HUES48 (cell line): Measurements from ENCODE around the gene ERI2.
"Not testable (repeated sequence)": the region's sequence is repeated elsewhere in the genome, so short reads cannot be mapped to it uniquely, and the experiment has no call there.

Experiments
- H3K27ac ChIP-seq: one replicate; pipeline ENCODE4 v1.7.0; 2013; ENCODE audit warnings: low read depth, low read length, inconsistent platforms
- H3K27me3 ChIP-seq: 2 replicates; pipeline ENCODE4 v1.6.1; 2013; ENCODE audit warnings: mild to moderate bottlenecking, low read length; ENCODE audit not compliant: control insufficient read depth, insufficient read depth
- H3K36me3 ChIP-seq: 2 replicates; pipeline ENCODE4 v1.6.1; 2013; ENCODE audit warnings: low read length; ENCODE audit not compliant: control insufficient read depth, insufficient read depth
- H3K4me1 ChIP-seq: 2 replicates; pipeline ENCODE4 v1.6.1; 2013; ENCODE audit warnings: mild to moderate bottlenecking, low read length; ENCODE audit not compliant: control insufficient read depth, insufficient read depth
- H3K4me3 ChIP-seq: 2 replicates; pipeline ENCODE4 v1.5.1; 2013; ENCODE audit warnings: mild to moderate bottlenecking, low read depth, low read length
- H3K9ac ChIP-seq: 2 replicates; pipeline ENCODE4 v1.6.1; 2013; ENCODE audit warnings: mild to moderate bottlenecking, low read depth, low read length, moderate library complexity
- H3K9me3 ChIP-seq: 2 replicates; pipeline ENCODE4 v1.6.1; 2013; ENCODE audit warnings: low read length; ENCODE audit not compliant: control insufficient read depth, insufficient read depth

The ERI2 gene

GRCh38 chr16:20818929-20819585 is 12.8 kb upstream of the ERI2 start:
- Histone ChIP-seq H3K27ac (no peak overlapping the region), H3K36me3 (peaks cover 60% of the 10 kb centered on the region), H3K4me3 (no peak overlapping the region), H3K27me3 (no peaks in the 10 kb centered on the region), H3K9me3 (no peaks in the 10 kb centered on the region), H3K4me1 (no peaks in the 10 kb centered on the region), H3K9ac (no peak overlapping the region)

GRCh38 chr16:20814784-20815183 is 8.5 kb upstream of the ERI2 start:
- no peak overlapping the region for H3K4me3 ChIP-seq
- no peaks in the 10 kb centered on the region for H3K9me3 ChIP-seq
- no peak overlapping the region for H3K27ac ChIP-seq
- H3K36me3 ChIP-seq: peaks cover 34% of the 10 kb centered on the region
- no peaks in the 10 kb centered on the region for H3K27me3 ChIP-seq
- no peak overlapping the region for H3K9ac ChIP-seq
- no peaks in the 10 kb centered on the region for H3K4me1 ChIP-seq

- Histone ChIP-seq H3K4me1 (peaks cover 6% of the 10 kb centered on the region), H3K4me3 (no peak overlapping the region), H3K9me3 (no peaks in the 10 kb centered on the region), H3K27ac (no peak overlapping the region), H3K27me3 (no peaks in the 10 kb centered on the region), H3K36me3 (peaks cover 30% of the 10 kb centered on the region), H3K9ac (no peak overlapping the region)
Observed at GRCh38 chr16:20812510-20812909, 6.2 kb upstream of the ERI2 start.

DNA sequence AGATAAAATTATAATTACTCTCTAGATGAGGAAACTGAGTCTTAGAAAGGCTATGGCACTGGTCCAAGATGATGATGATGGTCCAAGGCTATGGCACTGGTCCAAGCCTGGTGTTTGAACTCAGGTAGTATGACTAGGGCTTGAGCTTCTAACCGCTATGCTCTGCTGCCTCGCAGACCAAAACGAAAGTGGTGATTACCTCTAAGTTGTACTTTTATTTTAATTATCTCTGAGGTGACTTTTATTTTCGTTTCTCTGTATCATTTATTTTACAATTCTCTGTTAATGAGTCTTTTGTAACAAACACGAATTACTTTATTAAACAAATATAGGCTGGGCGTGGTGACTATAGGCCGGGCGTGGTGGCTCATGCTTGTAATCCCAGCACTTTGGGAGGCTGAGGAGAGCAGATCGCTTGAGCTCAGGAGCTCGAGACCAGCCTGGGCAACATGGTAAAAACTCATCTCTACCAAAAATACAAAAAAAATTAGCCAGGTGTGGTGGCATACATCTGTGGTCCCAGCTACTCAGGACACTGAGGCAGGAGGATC is 5.7 kb upstream of the ERI2 start:
- H3K9me3 ChIP-seq: no peaks in the 10 kb centered on the region
- peaks cover 6% of the 10 kb centered on the region for H3K4me1 ChIP-seq
- H3K4me3 ChIP-seq: no peak overlapping the region
- peaks cover 25% of the 10 kb centered on the region for H3K36me3 ChIP-seq
- no peaks in the 10 kb centered on the region for H3K27me3 ChIP-seq
- no peak overlapping the region for H3K27ac ChIP-seq
- H3K9ac ChIP-seq: no peak overlapping the region

DNA sequence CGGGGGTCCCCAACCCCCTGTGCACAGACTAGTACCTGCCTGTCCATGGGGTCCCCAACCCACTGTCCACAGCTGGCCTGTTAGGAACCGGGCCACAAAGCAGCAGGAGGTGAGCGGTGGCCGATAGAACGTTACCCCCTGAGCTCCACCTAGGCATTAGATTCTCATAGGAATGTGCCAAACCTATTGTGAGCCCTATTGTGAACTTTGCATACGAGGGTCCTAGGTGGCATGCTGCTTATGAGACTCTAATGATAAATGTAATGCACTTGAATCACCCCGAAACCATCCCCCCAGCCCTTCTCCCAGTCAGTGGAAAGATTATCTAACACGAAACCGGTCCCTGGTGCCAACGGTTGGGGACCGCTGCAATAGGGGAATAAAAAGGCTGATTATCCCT is 1.6 kb upstream of the ERI2 start:
- no peaks in the 10 kb centered on the region for H3K27me3 ChIP-seq
- H3K4me1 ChIP-seq: peaks cover 6% of the 10 kb centered on the region
- H3K4me3 ChIP-seq: no peak overlapping the region
- H3K9ac ChIP-seq: 0 out of 2 replicates have a peak overlapping the region, but pooled peaks have one; percentile 5
- no peak overlapping the region for H3K27ac ChIP-seq
- no peaks in the 10 kb centered on the region for H3K9me3 ChIP-seq
- peaks cover 2% of the 10 kb centered on the region; the same call in 1 of the 2 replicates for H3K36me3 ChIP-seq

GRCh38 chr16:20805684-20806167 is 546 bp downstream of the ERI2 start:
- peak overlapping the region; percentile 84 for H3K4me3 ChIP-seq
- H3K4me1 ChIP-seq: not testable (repeated sequence)

DNA sequence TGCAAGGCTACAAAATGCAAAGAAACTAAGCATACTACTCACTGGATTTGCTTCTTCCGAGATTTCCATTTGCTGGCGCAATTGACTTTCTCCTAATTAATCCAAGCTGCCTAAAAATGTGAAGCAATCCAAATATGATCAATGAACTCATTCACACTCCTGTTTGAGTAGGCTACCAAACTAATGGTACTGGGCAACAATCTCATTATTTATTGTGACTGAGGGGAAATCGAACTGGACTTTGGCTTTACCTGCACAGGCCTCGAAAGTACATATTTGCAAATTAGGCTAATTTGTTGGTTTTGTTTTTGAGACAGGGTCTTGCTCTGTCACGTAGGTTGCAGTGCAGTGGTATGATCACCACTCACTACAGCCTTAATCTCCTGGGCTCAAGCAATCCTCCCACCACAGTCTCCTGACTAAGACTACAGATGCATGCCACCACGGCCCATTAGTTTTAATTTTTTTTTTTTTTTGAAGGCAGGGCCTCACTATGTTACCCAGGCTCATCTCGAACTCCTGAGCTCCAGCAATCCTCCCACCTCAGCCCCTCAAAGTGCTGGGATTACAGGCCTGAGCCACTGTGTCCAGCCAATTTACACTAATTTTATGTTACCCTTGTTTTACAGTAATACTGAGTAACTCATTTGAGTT is 2.6 kb downstream of the ERI2 start:
- Histone ChIP-seq H3K4me3 (no peak overlapping the region), H3K27ac (no peak overlapping the region), H3K27me3 (no peaks in the 10 kb centered on the region), H3K9ac (no peak overlapping the region), H3K9me3 (no peaks in the 10 kb centered on the region), H3K4me1 (peaks cover 6% of the 10 kb centered on the region), H3K36me3 (peaks cover 19% of the 10 kb centered on the region)

More at GRCh38 chr16:20805684-20806167, 546 bp downstream of the ERI2 start:
- H3K36me3 ChIP-seq, H3K27me3 ChIP-seq, H3K9me3 ChIP-seq: not testable (repeated sequence)
- H3K9ac ChIP-seq: peak overlapping the region; percentile 75
- peak overlapping the region; percentile 93 for H3K27ac ChIP-seq

GRCh38 chr16:20803192-20803560 is 3.1 kb downstream of the ERI2 start:
- Histone ChIP-seq H3K9ac (no peak overlapping the region), H3K27me3 (no peaks in the 10 kb centered on the region), H3K27ac (no peak overlapping the region), H3K4me1 (peaks cover 5% of the 10 kb centered on the region), H3K36me3 (peaks cover 24% of the 10 kb centered on the region), H3K9me3 (no peaks in the 10 kb centered on the region), H3K4me3 (no peak overlapping the region)

- Histone ChIP-seq H3K27me3 (no peaks in the 10 kb centered on the region), H3K36me3 (peaks cover 39% of the 10 kb centered on the region), H3K27ac (no peak overlapping the region), H3K4me1 (no peaks in the 10 kb centered on the region), H3K9ac (no peak overlapping the region), H3K9me3 (no peaks in the 10 kb centered on the region), H3K4me3 (no peak overlapping the region)
Observed at GRCh38 chr16:20801278-20801677, 5.0 kb downstream of the ERI2 start.

DNA sequence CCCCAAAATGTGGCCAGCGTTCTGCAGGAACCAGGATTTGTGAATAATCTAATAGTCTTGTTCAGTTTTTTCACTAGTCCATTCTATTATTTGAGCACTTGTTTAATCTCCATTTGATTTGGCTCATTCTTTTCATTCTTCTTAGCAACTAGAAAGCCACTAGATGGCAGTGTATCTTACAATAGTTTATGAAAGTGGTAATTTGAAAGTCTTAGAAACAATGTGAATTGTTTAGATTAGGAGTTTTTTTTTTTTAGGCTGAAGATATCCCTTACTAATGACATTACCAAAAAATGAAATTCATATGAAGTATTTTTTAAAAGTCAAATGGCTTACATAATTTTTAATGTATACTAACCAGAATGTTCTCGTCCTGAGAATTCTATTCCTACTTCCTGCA is 6.7 kb downstream of the ERI2 start:
- Histone ChIP-seq H3K4me3 (no peak overlapping the region), H3K9me3 (no peaks in the 10 kb centered on the region), H3K27me3 (no peaks in the 10 kb centered on the region), H3K27ac (no peak overlapping the region), H3K4me1 (no peaks in the 10 kb centered on the region), H3K36me3 (peaks cover 39% of the 10 kb centered on the region), H3K9ac (no peak overlapping the region)

DNA sequence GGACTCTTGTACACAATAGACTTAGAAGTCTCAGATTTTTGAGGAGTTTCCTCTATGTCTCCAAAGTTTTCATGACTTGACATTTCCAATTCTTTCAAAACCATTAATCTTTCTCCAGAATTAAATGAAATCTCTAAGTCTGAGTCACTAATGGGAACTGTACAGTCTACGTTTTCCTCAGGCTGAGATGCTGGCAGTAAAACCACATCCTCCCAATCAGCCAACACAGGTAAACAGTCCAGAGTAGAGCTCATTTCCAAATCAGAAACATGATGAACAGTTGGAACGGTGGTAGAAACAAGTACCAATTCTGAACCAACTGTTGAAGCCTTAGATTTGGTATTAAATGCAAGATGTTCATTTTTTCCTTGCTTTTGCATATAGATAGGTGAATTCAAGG is 7.9 kb downstream of the ERI2 start:
- no peaks in the 10 kb centered on the region for H3K27me3 ChIP-seq
- no peaks in the 10 kb centered on the region for H3K4me1 ChIP-seq
- no peaks in the 10 kb centered on the region for H3K9me3 ChIP-seq
- H3K27ac ChIP-seq: no peak overlapping the region
- no peak overlapping the region for H3K4me3 ChIP-seq
- H3K9ac ChIP-seq: no peak overlapping the region
- H3K36me3 ChIP-seq: peaks cover 39% of the 10 kb centered on the region
